ENCODE results near the gene NCAPG.

DNA sequence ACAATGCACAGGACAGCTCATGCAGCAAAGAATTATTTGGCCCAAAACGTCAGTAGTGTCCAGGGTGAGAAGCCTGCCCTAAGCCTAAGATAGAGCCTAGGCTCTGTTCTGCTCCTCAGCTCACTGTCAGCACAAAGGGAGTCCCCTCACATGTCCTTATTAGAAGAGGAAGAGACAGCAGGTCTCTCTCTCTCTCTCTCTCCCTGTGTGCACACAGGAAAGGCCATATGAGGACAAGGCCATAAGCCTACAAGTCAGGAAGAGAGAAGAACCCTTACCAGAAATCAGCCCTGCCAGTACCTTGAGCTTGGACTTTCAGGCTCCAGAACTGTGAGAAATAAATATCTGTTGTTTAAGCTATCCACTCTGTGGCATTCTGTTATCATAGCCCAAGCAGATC lies 49.7 kb upstream of the NCAPG start:
- no peak for TF ChIP-seq CREB5 (CRISPR knock-in tag; IDR thresholded peaks at IDR 0.05; ENCODE audit: low read depth)
- TF ChIP-seq, protein P1, sequence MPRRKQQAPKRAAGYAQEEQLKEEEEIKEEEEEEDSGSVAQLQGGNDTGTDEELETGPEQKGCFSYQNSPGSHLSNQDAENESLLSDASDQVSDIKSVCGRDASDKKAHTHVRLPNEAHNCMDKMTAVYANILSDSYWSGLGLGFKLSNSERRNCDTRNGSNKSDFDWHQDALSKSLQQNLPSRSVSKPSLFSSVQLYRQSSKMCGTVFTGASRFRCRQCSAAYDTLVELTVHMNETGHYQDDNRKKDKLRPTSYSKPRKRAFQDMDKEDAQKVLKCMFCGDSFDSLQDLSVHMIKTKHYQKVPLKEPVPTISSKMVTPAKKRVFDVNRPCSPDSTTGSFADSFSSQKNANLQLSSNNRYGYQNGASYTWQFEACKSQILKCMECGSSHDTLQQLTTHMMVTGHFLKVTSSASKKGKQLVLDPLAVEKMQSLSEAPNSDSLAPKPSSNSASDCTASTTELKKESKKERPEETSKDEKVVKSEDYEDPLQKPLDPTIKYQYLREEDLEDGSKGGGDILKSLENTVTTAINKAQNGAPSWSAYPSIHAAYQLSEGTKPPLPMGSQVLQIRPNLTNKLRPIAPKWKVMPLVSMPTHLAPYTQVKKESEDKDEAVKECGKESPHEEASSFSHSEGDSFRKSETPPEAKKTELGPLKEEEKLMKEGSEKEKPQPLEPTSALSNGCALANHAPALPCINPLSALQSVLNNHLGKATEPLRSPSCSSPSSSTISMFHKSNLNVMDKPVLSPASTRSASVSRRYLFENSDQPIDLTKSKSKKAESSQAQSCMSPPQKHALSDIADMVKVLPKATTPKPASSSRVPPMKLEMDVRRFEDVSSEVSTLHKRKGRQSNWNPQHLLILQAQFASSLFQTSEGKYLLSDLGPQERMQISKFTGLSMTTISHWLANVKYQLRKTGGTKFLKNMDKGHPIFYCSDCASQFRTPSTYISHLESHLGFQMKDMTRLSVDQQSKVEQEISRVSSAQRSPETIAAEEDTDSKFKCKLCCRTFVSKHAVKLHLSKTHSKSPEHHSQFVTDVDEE (CRISPR knock-in tag; IDR thresholded peaks at IDR 0.05) = no peak
- TF ChIP-seq SNAI2 (CRISPR knock-in tag; IDR thresholded peaks at IDR 0.05) = no peak
- TF ChIP-seq CSRNP3 (CRISPR knock-in tag; IDR thresholded peaks at IDR 0.05) = no peak

Measured in SK-N-SH treated with all-trans-retinoic acid at 6 μM for 48 hours (cell line).